Measurements from ENCODE around the gene DENND11. TPM values are rescaled to one million over a fixed set of nuclear protein-coding genes. Genes with fewer than 3 reads are reported as not detected.

The DENND11 gene
- total RNA-seq, 1 donor from 2014 or later = 40.2 TPM

- no peaks in the 10 kb centered on the region for H3K36me3 ChIP-seq
- intact Hi-C loops (cut with DNase I) = no loop called here
- H3K27me3 ChIP-seq = no peaks in the 10 kb centered on the region
- H3K27ac ChIP-seq = no peak overlapping the region
- H3K9me3 ChIP-seq = no peaks in the 10 kb centered on the region
- no peak for TF ChIP-seq CTCF (IDR thresholded peaks at IDR 0.05)
- H3K4me3 ChIP-seq = no peak overlapping the region
- DNase-seq = no peak
- H3K4me1 ChIP-seq = peaks cover 8% of the 10 kb centered on the region
- ATAC-seq = no peak
Observed at GRCh38 chr7:141706239-141707064, 4.5 kb upstream of the DENND11 start.

- no peak for TF ChIP-seq CTCF (IDR thresholded peaks at IDR 0.05)
- ATAC-seq (no peak), DNase-seq (no peak)
- Histone ChIP-seq H3K36me3 (no peaks in the 10 kb centered on the region), H3K4me1 (peaks cover 8% of the 10 kb centered on the region), H3K27ac (no peak overlapping the region), H3K4me3 (no peak overlapping the region), H3K9me3 (no peaks in the 10 kb centered on the region), H3K27me3 (no peaks in the 10 kb centered on the region)
- intact Hi-C loops (cut with DNase I) = no loop called here
Observed at GRCh38 chr7:141704741-141705140, 2.8 kb upstream of the DENND11 start.

GRCh38 chr7:141704112-141704511 is 2.1 kb upstream of the DENND11 start:
- Histone ChIP-seq H3K36me3 (no peaks in the 10 kb centered on the region), H3K27ac (no peak overlapping the region), H3K4me3 (no peak overlapping the region), H3K4me1 (peaks cover 8% of the 10 kb centered on the region), H3K9me3 (no peaks in the 10 kb centered on the region), H3K27me3 (no peaks in the 10 kb centered on the region)
- DNase-seq = no peak
- no peak for TF ChIP-seq CTCF (IDR thresholded peaks at IDR 0.05)
- ATAC-seq = no peak
- intact Hi-C loops (cut with DNase I) = no loop called here

GRCh38 chr7:141702892-141703291 is 926 bp upstream of the DENND11 start:
- Histone ChIP-seq H3K4me3 (peak overlapping the region; percentile 63), H3K4me1 (peaks cover 15% of the 10 kb centered on the region), H3K36me3 (no peaks in the 10 kb centered on the region), H3K9me3 (no peaks in the 10 kb centered on the region), H3K27ac (no peak overlapping the region), H3K27me3 (no peaks in the 10 kb centered on the region)
- DNase-seq (no peak), ATAC-seq (no peak)
- intact Hi-C loops (cut with DNase I) = no loop called here
- no peak for TF ChIP-seq CTCF (IDR thresholded peaks at IDR 0.05)

- H3K4me1 ChIP-seq = peaks cover 28% of the 10 kb centered on the region
- ATAC-seq (peak; percentile 79), DNase-seq (peak; percentile 74)
- TF ChIP-seq CTCF (IDR thresholded peaks at IDR 0.05) = no peak
- peak overlapping the region; percentile 73 for H3K4me3 ChIP-seq
- H3K27ac ChIP-seq = peak overlapping the region; percentile 84
- H3K9me3 ChIP-seq = no peaks in the 10 kb centered on the region
- H3K36me3 ChIP-seq = no peaks in the 10 kb centered on the region
- no peaks in the 10 kb centered on the region for H3K27me3 ChIP-seq
- intact Hi-C loops (cut with DNase I) = no loop called here
Observed at GRCh38 chr7:141701489-141702046, 398 bp downstream of the DENND11 start.
